Panc1 (cell line): ENCODE measurements around the gene COL27A1.

Experiments
- POLR2AphosphoS5 ChIP-seq: IDR thresholded peaks from 2 replicates; pipeline ENCODE4 v1.6.1; 2012; ENCODE audit warnings: mild to moderate bottlenecking, low read depth, low read length, moderate library complexity
- REST ChIP-seq, 2 experiments: IDR thresholded peaks; 2 replicates each; pipeline ENCODE4 v1.6.1; 2011 to 2012; ENCODE audit warnings: low read depth in 2 of 2, control low read depth in 1 of 2, low read length in 1 of 2, mild to moderate bottlenecking in 1 of 2, moderate library complexity in 1 of 2; ENCODE audit not compliant: insufficient read depth in 1 of 2
- SIN3A ChIP-seq: IDR thresholded peaks from 2 replicates; pipeline ENCODE4 v1.6.1; 2012; ENCODE audit warnings: low read depth, mild to moderate bottlenecking, low read length, moderate library complexity, borderline replicate concordance; ENCODE audit not compliant: insufficient read depth
- TCF7L2 ChIP-seq: IDR thresholded peaks from 2 replicates; pipeline ENCODE4 v1.6.1; 2011; ENCODE audit warnings: mild to moderate bottlenecking, low read depth, low read length, inconsistent platforms
- TF ChIP-seq, protein P1 (sequence below): fragments of 450-650 bp; IDR thresholded peaks from 2 replicates; pipeline ENCODE4 v1.5.1; 2017; ENCODE audit warnings: mild to moderate bottlenecking

DNA sequence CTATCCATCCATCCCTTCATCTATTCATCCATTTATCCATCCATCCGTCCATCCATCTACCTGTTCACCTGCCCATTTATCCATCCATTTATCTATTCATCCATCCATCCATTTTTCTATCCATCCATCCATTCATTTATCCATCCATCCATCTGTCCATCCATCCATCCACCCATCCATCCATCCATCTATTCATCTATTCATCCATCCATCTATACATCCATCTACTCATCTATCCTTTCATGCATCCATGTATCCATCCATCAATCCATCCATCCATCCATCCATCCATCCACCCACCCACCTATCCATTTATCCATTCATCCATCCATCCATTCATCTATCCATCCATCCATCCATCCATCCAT is 10.8 kb downstream of the COL27A1 start:
- TF ChIP-seq, protein P1, sequence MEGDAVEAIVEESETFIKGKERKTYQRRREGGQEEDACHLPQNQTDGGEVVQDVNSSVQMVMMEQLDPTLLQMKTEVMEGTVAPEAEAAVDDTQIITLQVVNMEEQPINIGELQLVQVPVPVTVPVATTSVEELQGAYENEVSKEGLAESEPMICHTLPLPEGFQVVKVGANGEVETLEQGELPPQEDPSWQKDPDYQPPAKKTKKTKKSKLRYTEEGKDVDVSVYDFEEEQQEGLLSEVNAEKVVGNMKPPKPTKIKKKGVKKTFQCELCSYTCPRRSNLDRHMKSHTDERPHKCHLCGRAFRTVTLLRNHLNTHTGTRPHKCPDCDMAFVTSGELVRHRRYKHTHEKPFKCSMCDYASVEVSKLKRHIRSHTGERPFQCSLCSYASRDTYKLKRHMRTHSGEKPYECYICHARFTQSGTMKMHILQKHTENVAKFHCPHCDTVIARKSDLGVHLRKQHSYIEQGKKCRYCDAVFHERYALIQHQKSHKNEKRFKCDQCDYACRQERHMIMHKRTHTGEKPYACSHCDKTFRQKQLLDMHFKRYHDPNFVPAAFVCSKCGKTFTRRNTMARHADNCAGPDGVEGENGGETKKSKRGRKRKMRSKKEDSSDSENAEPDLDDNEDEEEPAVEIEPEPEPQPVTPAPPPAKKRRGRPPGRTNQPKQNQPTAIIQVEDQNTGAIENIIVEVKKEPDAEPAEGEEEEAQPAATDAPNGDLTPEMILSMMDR, result no peak
- TF ChIP-seq POLR2AphosphoS5 (no peak), SIN3A (no peak), TCF7L2 (no peak), REST (IDR thresholded peaks at IDR 0.05; ENCODE audit: insufficient read depth in 1 of 2, low read depth in 2 of 2, low read length in 1 of 2) (no peak)
